SK-N-SH treated with all-trans-retinoic acid at 6 μM for 48 hours (cell line): ENCODE measurements around the gene FLYWCH2.

Experiments
- ARNTL ChIP-seq: fragments of 450-650 bp; formaldehyde crosslinking; IDR thresholded peaks from 2 replicates; pipeline ENCODE4 v1.5.0; 2020; ENCODE audit warnings: low read depth, mild to moderate bottlenecking, moderate library complexity, borderline replicate concordance
- CREB5 ChIP-seq: fragments of 250-450 bp; sonication (Bioruptor Pico); IDR thresholded peaks from 2 replicates; pipeline ENCODE4 v1.5.1; 2020; ENCODE audit warnings: low read depth, mild to moderate bottlenecking, moderate library complexity
- CSRNP3 ChIP-seq: fragments of 250-450 bp; sonication (Bioruptor Pico); IDR thresholded peaks from 2 replicates; pipeline ENCODE4 v1.5.1; 2021; ENCODE audit warnings: mild to moderate bottlenecking, moderate library complexity
- ESRRG ChIP-seq: fragments of 250-450 bp; sonication (Bioruptor Pico); IDR thresholded peaks from 2 replicates; pipeline ENCODE4 v1.6.1; 2021; ENCODE audit warnings: mild to moderate bottlenecking
- OSR1 ChIP-seq: fragments of 250-450 bp; sonication (Bioruptor Pico); IDR thresholded peaks from 2 replicates; pipeline ENCODE4 v1.8.0; 2022; ENCODE audit warnings: moderate library complexity, mild to moderate bottlenecking, inconsistent platforms
- PATZ1 ChIP-seq: fragments of 250-450 bp; sonication (Bioruptor Pico); IDR thresholded peaks from 2 replicates; pipeline ENCODE4 v1.8.0; 2020; ENCODE audit warnings: mild to moderate bottlenecking, moderate library complexity, borderline replicate concordance
- PPARA ChIP-seq: fragments of 250-450 bp; sonication (Bioruptor Pico); IDR thresholded peaks from 2 replicates; pipeline ENCODE4 v1.5.0; 2020; ENCODE audit warnings: mild to moderate bottlenecking, borderline replicate concordance
- RARB ChIP-seq: fragments of 250-450 bp; sonication (Bioruptor Pico); IDR thresholded peaks from 2 replicates; pipeline ENCODE4 v1.8.0; 2021; ENCODE audit warnings: mild to moderate bottlenecking, moderate library complexity
- TCF4 ChIP-seq: fragments of 250-450 bp; sonication (Bioruptor Pico); IDR thresholded peaks from 2 replicates; pipeline ENCODE4 v1.8.0; 2021; ENCODE audit warnings: mild to moderate bottlenecking, moderate library complexity, borderline replicate concordance
- TSHZ2 ChIP-seq: fragments of 250-450 bp; sonication (Bioruptor Pico); IDR thresholded peaks from 2 replicates; pipeline ENCODE4 v1.5.0; 2020; ENCODE audit warnings: mild to moderate bottlenecking, moderate library complexity
- ZFP3 ChIP-seq: fragments of 250-450 bp; sonication (Bioruptor Pico); IDR thresholded peaks from 2 replicates; pipeline ENCODE4 v1.5.0; 2020; ENCODE audit warnings: mild to moderate bottlenecking, moderate library complexity
- ZFP30 ChIP-seq: fragments of 450-650 bp; formaldehyde crosslinking; IDR thresholded peaks from 2 replicates; pipeline ENCODE4 v1.5.0; 2022; ENCODE audit warnings: mild to moderate bottlenecking, moderate library complexity
- ZNF565 ChIP-seq: fragments of 450-650 bp; formaldehyde crosslinking; conservative IDR thresholded peaks from 2 replicates; pipeline ENCODE4 v1.5.0; 2020; ENCODE audit warnings: low read depth, mild to moderate bottlenecking, moderate library complexity

GRCh38 chr16:2879854-2880508 lies 3.0 kb upstream of the FLYWCH2 start:
- TF ChIP-seq CREB5 (CRISPR knock-in tag) (no peak), ARNTL (CRISPR knock-in tag) (no peak), ZFP30 (CRISPR knock-in tag) (no peak), TSHZ2 (no peak), PATZ1 (no peak), ZFP3 (CRISPR knock-in tag) (no peak), OSR1 (CRISPR knock-in tag) (no peak), RARB (CRISPR knock-in tag) (no peak), ESRRG (CRISPR knock-in tag) (no peak), CSRNP3 (CRISPR knock-in tag) (no peak), TCF4 (CRISPR knock-in tag) (no peak), ZNF565 (CRISPR knock-in tag) (no peak), PPARA (CRISPR knock-in tag) (no peak)
